ENCODE data around the gene CFAP210.

DNA sequence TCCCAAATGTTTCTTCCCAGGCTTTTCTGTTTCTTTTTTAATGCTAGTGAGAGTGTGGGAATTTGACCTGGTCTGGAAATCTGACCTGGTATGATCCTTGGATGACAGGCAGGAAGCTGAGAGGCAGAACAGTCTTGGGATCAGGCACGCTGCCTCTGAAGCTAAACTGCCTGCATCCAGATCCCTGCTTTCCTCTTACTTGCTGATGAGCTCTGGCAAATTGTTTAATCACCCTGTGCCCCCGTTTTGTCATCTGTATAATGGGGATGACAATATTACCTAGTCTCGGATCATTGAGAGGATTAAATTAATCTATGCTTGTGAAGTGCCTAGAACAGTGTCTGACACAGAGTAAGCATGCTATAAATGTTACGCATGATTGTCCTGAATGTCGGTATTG lies 42.7 kb upstream of the CFAP210 start:
- TF ChIP-seq, protein P1, sequence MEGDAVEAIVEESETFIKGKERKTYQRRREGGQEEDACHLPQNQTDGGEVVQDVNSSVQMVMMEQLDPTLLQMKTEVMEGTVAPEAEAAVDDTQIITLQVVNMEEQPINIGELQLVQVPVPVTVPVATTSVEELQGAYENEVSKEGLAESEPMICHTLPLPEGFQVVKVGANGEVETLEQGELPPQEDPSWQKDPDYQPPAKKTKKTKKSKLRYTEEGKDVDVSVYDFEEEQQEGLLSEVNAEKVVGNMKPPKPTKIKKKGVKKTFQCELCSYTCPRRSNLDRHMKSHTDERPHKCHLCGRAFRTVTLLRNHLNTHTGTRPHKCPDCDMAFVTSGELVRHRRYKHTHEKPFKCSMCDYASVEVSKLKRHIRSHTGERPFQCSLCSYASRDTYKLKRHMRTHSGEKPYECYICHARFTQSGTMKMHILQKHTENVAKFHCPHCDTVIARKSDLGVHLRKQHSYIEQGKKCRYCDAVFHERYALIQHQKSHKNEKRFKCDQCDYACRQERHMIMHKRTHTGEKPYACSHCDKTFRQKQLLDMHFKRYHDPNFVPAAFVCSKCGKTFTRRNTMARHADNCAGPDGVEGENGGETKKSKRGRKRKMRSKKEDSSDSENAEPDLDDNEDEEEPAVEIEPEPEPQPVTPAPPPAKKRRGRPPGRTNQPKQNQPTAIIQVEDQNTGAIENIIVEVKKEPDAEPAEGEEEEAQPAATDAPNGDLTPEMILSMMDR (IDR thresholded peaks at IDR 0.05), result no peak
- TF ChIP-seq POLR2A (IDR thresholded peaks at IDR 0.05), result no peak
